H9 (cell line): Measurements from ENCODE around the gene GRIK4. TPM values are rescaled to one million over a fixed set of nuclear protein-coding genes. Genes with fewer than 3 reads are reported as not detected.

Experiments used
- DNase-seq: peaks from one replicate; pipeline ENCODE4 v3.0.0-alpha.2; 2017
- H2AFZ ChIP-seq: one replicate; pipeline ENCODE4 v1.6.1; 2013; ENCODE audit warnings: mild to moderate bottlenecking, low read length, control low read depth, moderate library complexity
- H2AK5ac ChIP-seq: 2 replicates; pipeline ENCODE4 v1.6.1; 2013; ENCODE audit warnings: low read length, control low read depth, mixed read lengths; ENCODE audit not compliant: insufficient read length
- H2BK120ac ChIP-seq: one replicate; pipeline ENCODE4 v1.6.1; 2013; ENCODE audit warnings: low read depth, mild to moderate bottlenecking, low read length, control low read depth, inconsistent platforms; ENCODE audit not compliant: poor library complexity, severe bottlenecking
- H2BK12ac ChIP-seq: 2 replicates; pipeline ENCODE4 v1.6.1; 2013; ENCODE audit warnings: low read length, control low read depth, mixed read lengths, low read depth; ENCODE audit not compliant: insufficient read length
- H2BK15ac ChIP-seq: 2 replicates; pipeline ENCODE4 v1.6.1; 2013; ENCODE audit warnings: low read depth, low read length, control low read depth
- H2BK20ac ChIP-seq: one replicate; pipeline ENCODE4 v1.6.1; 2013; ENCODE audit warnings: low read depth, mild to moderate bottlenecking, low read length, control low read depth, inconsistent platforms; ENCODE audit not compliant: poor library complexity, severe bottlenecking
- H2BK5ac ChIP-seq: 2 replicates; pipeline ENCODE4 v1.6.1; 2013; ENCODE audit warnings: low read length, control low read depth, mixed read lengths; ENCODE audit not compliant: insufficient read length
- H3K14ac ChIP-seq: 2 replicates; pipeline ENCODE4 v1.6.1; 2013; ENCODE audit warnings: low read length, control low read depth; ENCODE audit not compliant: insufficient read depth
- H3K18ac ChIP-seq: 2 replicates; pipeline ENCODE4 v1.6.1; 2013; ENCODE audit warnings: low read depth, mild to moderate bottlenecking, mixed read lengths, low read length, control low read depth; ENCODE audit not compliant: insufficient read length
- H3K23ac ChIP-seq: 2 replicates; pipeline ENCODE4 v1.6.1; 2013; ENCODE audit warnings: low read length, control low read depth, mixed read lengths, low read depth; ENCODE audit not compliant: insufficient read length
- H3K23me2 ChIP-seq: 2 replicates; pipeline ENCODE4 v1.6.1; 2013; ENCODE audit warnings: low read depth, mild to moderate bottlenecking, mixed read lengths, low read length, control low read depth; ENCODE audit not compliant: insufficient read length, poor library complexity, severe bottlenecking
- H3K27ac ChIP-seq: 2 replicates; pipeline ENCODE4 v1.5.1; 2013; ENCODE audit warnings: low read length, control low read depth, mixed read lengths, low read depth; ENCODE audit not compliant: insufficient read length
- H3K27me3 ChIP-seq: 2 replicates; pipeline ENCODE4 v1.6.1; 2013; ENCODE audit warnings: low read length, control low read depth, inconsistent platforms; ENCODE audit not compliant: insufficient read depth
- H3K4ac ChIP-seq: 2 replicates; pipeline ENCODE4 v1.6.1; 2013; ENCODE audit warnings: low read depth, mild to moderate bottlenecking, control low read depth, inconsistent platforms, low read length, moderate library complexity
- H3K4me1 ChIP-seq: 2 replicates; pipeline ENCODE4 v1.6.1; 2013; ENCODE audit warnings: low read length, control low read depth, inconsistent platforms; ENCODE audit not compliant: insufficient read depth
- H3K4me2 ChIP-seq: 2 replicates; pipeline ENCODE4 v1.6.1; 2013; ENCODE audit warnings: low read length, control low read depth, mixed read lengths; ENCODE audit not compliant: insufficient read length, insufficient read depth
- H3K56ac ChIP-seq: 2 replicates; pipeline ENCODE4 v1.6.1; 2013; ENCODE audit warnings: low read depth, mild to moderate bottlenecking, mixed read lengths, low read length, control low read depth; ENCODE audit not compliant: insufficient read length
- H3K79me1 ChIP-seq: 2 replicates; pipeline ENCODE4 v1.6.1; 2013; ENCODE audit warnings: low read depth, mild to moderate bottlenecking, moderate library complexity, low read length, control low read depth, inconsistent platforms; ENCODE audit not compliant: insufficient read depth, poor library complexity, severe bottlenecking
- H3K79me2 ChIP-seq: 2 replicates; pipeline ENCODE4 v1.6.1; 2013; ENCODE audit warnings: low read length, control low read depth, inconsistent platforms; ENCODE audit not compliant: insufficient read depth
- H3K9ac ChIP-seq: 2 replicates; pipeline ENCODE4 v1.6.1; 2013; ENCODE audit warnings: low read length, control low read depth, mixed read lengths; ENCODE audit not compliant: insufficient read length; ENCODE audit errors: extremely low read depth
- H3K9me3 ChIP-seq: one replicate; pipeline ENCODE4 v1.6.1; 2013; ENCODE audit warnings: low read depth, low read length, inconsistent platforms; ENCODE audit not compliant: control insufficient read depth
- H3T11ph ChIP-seq: one replicate; pipeline ENCODE4 v1.6.1; 2013; ENCODE audit warnings: mild to moderate bottlenecking, low read length, control low read depth, inconsistent platforms
- H4K20me1 ChIP-seq: one replicate; pipeline ENCODE4 v1.6.1; 2013; ENCODE audit not compliant: control insufficient read depth, insufficient read length, insufficient read depth
- H4K5ac ChIP-seq: 2 replicates; pipeline ENCODE4 v1.6.1; 2013; ENCODE audit warnings: low read depth, mild to moderate bottlenecking, mixed read lengths, low read length, control low read depth; ENCODE audit not compliant: insufficient read length
- H4K8ac ChIP-seq: replicated peaks from 2 replicates; pipeline ENCODE4 v1.6.1; 2013; ENCODE audit warnings: low read length, control low read depth, mixed read lengths, low read depth; ENCODE audit not compliant: insufficient read length
- H4K91ac ChIP-seq: 2 replicates; pipeline ENCODE4 v1.6.1; 2013; ENCODE audit warnings: low read depth, mild to moderate bottlenecking, moderate library complexity, mixed read lengths, low read length, control low read depth; ENCODE audit not compliant: insufficient read length
- H3K27ac Mint-ChIP-seq, 3 experiments: 2 replicates in 2 of 3; 3 replicates in 1 of 3; pipeline ENCODE4 v1.8.0; 2020 to 2021; ENCODE audit warnings: mixed read lengths in 3 of 3, mild to moderate bottlenecking in 1 of 3, moderate library complexity in 1 of 3
- H3K27me3 Mint-ChIP-seq: 2 replicates; pipeline ENCODE4 v1.8.0; 2021; ENCODE audit warnings: low read depth, mild to moderate bottlenecking, moderate library complexity, mixed read lengths
- H3K36me3 Mint-ChIP-seq, 3 experiments: 2 replicates in 2 of 3; 3 replicates in 1 of 3; pipeline ENCODE4 v1.8.0; 2020 to 2021; ENCODE audit warnings: low read depth in 3 of 3, mixed read lengths in 3 of 3; ENCODE audit not compliant: insufficient read depth in 1 of 3
- H3K4me1 Mint-ChIP-seq, 2 experiments: 2 replicates each; pipeline ENCODE4 v1.8.0; 2020; ENCODE audit warnings: mixed read lengths in 2 of 2
- H3K4me3 Mint-ChIP-seq, 2 experiments: 2 replicates in 1 of 2; 3 replicates in 1 of 2; pipeline ENCODE4 v1.8.0; 2020 to 2021; ENCODE audit warnings: mild to moderate bottlenecking in 2 of 2, mixed read lengths in 2 of 2, moderate library complexity in 1 of 2
- H3K9me3 Mint-ChIP-seq, 2 experiments: 2 replicates in 1 of 2; 3 replicates in 1 of 2; pipeline ENCODE4 v1.8.0; 2020; ENCODE audit warnings: mild to moderate bottlenecking in 2 of 2, mixed read lengths in 2 of 2, moderate library complexity in 1 of 2
- CTCF ChIP-seq: fragments of 200-600 bp; sonication (generic); conservative IDR thresholded peaks from 3 replicates; pipeline ENCODE4 v1.8.0; 2021; ENCODE audit warnings: antibody characterized with exemption, mild to moderate bottlenecking
- WGBS: extraction: QIAGEN DNeasy Blood & Tissue Kit; methylation state at CpG from one replicate; pipeline ENCODE4 v1.1.7; 2013; ENCODE audit warnings: missing lambda C conversion rate, low lambda C conversion rate, mixed read lengths; ENCODE audit not compliant: insufficient read length; ENCODE audit errors: extremely low coverage; 5-methylcytosine and 5-hydroxymethylcytosine counted together
- total RNA-seq: library from RNA; stranded (reverse); gene quantifications from 2 replicates; pipeline ENCODE4 v1.2.1, GENCODE V29; 2021

GRIK4 gene
- total RNA-seq, 1 experiment from 2014 or later, result 2.3 TPM

GRCh38 chr11:120816176-120816575, 304.6 kb downstream of the GRIK4 start:
- peaks cover 2% of the 10 kb centered on the region for H3K27me3 Mint-ChIP-seq

More at GRCh38 chr11:120816176-120816575, 304.6 kb downstream of the GRIK4 start:
- Histone ChIP-seq H2BK20ac (no peak overlapping the region), H2AK5ac (no peak overlapping the region), H2BK120ac (no peak overlapping the region), H2BK5ac (no peak overlapping the region), H3K79me2 (no peaks in the 10 kb centered on the region), H3K4me1 (no peaks in the 10 kb centered on the region), H4K20me1 (no peaks in the 10 kb centered on the region), H3K79me1 (no peaks in the 10 kb centered on the region), H4K91ac (no peak overlapping the region), H3K56ac (no peak overlapping the region), H2BK15ac (no peak overlapping the region), H3K4ac (no peak overlapping the region), H2AFZ (no peak overlapping the region), H3K27me3 (no peaks in the 10 kb centered on the region), H3K9me3 (no peaks in the 10 kb centered on the region), H3K18ac (no peak overlapping the region), H3T11ph (no peak overlapping the region), H3K23ac (no peak overlapping the region), H2BK12ac (no peak overlapping the region), H3K14ac (no peak overlapping the region), H3K23me2 (no peaks in the 10 kb centered on the region), H3K27ac (no peak overlapping the region), H4K8ac (no peak overlapping the region), H3K9ac (no peak overlapping the region), H3K4me2 (no peak overlapping the region), H4K5ac (no peak overlapping the region)
- WGBS, result no CpG with 5 or more reads among the region's 4 CpGs
- Mint-ChIP-seq H3K36me3 (no peaks in the 10 kb centered on the region), H3K4me3 (no peak overlapping the region), H3K9me3 (no peaks in the 10 kb centered on the region), H3K27ac (no peak overlapping the region; a peak in 1 of 7 replicates), H3K4me1 (no peaks in the 10 kb centered on the region)
- TF ChIP-seq CTCF, result no peak
- no peak for DNase-seq
